Measurements from ENCODE around the gene GNB4. TPM values are rescaled to one million over a fixed set of nuclear protein-coding genes. Genes with fewer than 3 reads are reported as not detected.
A peak's percentile ranks its signal among the peaks of the same experiment; 100 is the strongest.

The GNB4 gene
- total RNA-seq (16.1 TPM), polyA plus RNA-seq (7.4 TPM)
- long read RNA-seq, donor 1, result 0 reads
- long read RNA-seq, donor 2, result 0 reads
- long read RNA-seq, donor 3, full-length matches to known transcripts, result 1 of 1 reads
- long read RNA-seq, donor 3, partial matches to known transcripts, result 0 of 1 reads
- long read RNA-seq, donor 3, other reads (novel, unspliced or antisense), result 0 of 1 reads
- long read RNA-seq, donor 4, result 0 reads
- long read RNA-seq, donor 5, full-length matches to known transcripts, result 9 of 9 reads
- long read RNA-seq, donor 5, partial matches to known transcripts, result 0 of 9 reads
- long read RNA-seq, donor 5, other reads (novel, unspliced or antisense), result 0 of 9 reads
- long read RNA-seq, donor 6, full-length matches to known transcripts, result 6 of 6 reads
- long read RNA-seq, donor 6, partial matches to known transcripts, result 0 of 6 reads
- long read RNA-seq, donor 6, other reads (novel, unspliced or antisense), result 0 of 6 reads
- long read RNA-seq, donor 7, full-length matches to known transcripts, result 3 of 3 reads
- long read RNA-seq, donor 7, partial matches to known transcripts, result 0 of 3 reads
- long read RNA-seq, donor 7, other reads (novel, unspliced or antisense), result 0 of 3 reads
- long read RNA-seq, donor 8, result 0 reads
- long read RNA-seq, donor 9, full-length matches to known transcripts, result 1 of 1 reads
- long read RNA-seq, donor 9, partial matches to known transcripts, result 0 of 1 reads
- long read RNA-seq, donor 9, other reads (novel, unspliced or antisense), result 0 of 1 reads
- long read RNA-seq, donor 10, full-length matches to known transcripts, result 5 of 5 reads
- long read RNA-seq, donor 10, partial matches to known transcripts, result 0 of 5 reads
- long read RNA-seq, donor 10, other reads (novel, unspliced or antisense), result 0 of 5 reads

GRCh38 chr3:179451265-179452175, at the start of gene GNB4:
Gene GNB4 (minus strand): TSS chr3:179451470. CDS start chr3:179426200, 25,270 bp downstream.
- Histone ChIP-seq H3K36me3 (ENCODE audit: control insufficient read depth in 2 of 2, insufficient read depth in 2 of 2, low read length in 1 of 2) (no peaks in the 10 kb centered on the region), H3K4me1 (ENCODE audit: control insufficient read depth in 2 of 2, insufficient read depth in 2 of 2, low read length in 2 of 2) (peaks cover 8 to 24% of the 10 kb centered on the region in 2 donors), H3K27me3 (ENCODE audit: control insufficient read depth in 2 of 2, insufficient read depth in 1 of 2, low read length in 1 of 2) (peaks cover 0 to 4% of the 10 kb centered on the region in 2 donors), H3K27ac (ENCODE audit: low read depth in 1 of 2, low read length in 1 of 2) (peak within 1 kb of the TSS; percentile 69 to 72), H3K4me3 (ENCODE audit: low read length in 2 of 2) (peak within 1 kb of the TSS; percentile 67 to 75), H3K9me3 (ENCODE audit: control insufficient read depth in 2 of 2, insufficient read depth in 1 of 2, low read length in 1 of 2) (no peaks in the 10 kb centered on the region)
- peak in 8 of 9 donors; percentile 53 to 82 (median 62) for DNase-seq (ENCODE audit: low read depth in 6 of 9, low spot score in 9 of 9)
- WGBS, result 4% methylated on average over 90 of the region's 90 CpGs

GRCh38 chr3:179495483-179495882, 44.2 kb upstream of the GNB4 start:
- H3K9me3 ChIP-seq (ENCODE audit: control insufficient read depth in 2 of 2, insufficient read depth in 1 of 2, low read length in 1 of 2), result peaks cover 0 to 23% of the 10 kb centered on the region in 2 donors

GRCh38 chr3:179493260-179493659, 42.0 kb upstream of the GNB4 start:
- no peak for DNase-seq (ENCODE audit: low read depth in 6 of 9, low spot score in 9 of 9)
- H3K9me3 ChIP-seq (ENCODE audit: control insufficient read depth in 2 of 2, insufficient read depth in 1 of 2, low read length in 1 of 2), result peaks cover 0 to 23% of the 10 kb centered on the region in 2 donors

More at GRCh38 chr3:179495483-179495882, 44.2 kb upstream of the GNB4 start:
- Histone ChIP-seq H3K27ac (ENCODE audit: low read depth in 1 of 2, low read length in 1 of 2) (no peak overlapping the region), H3K27me3 (ENCODE audit: control insufficient read depth in 2 of 2, insufficient read depth in 1 of 2, low read length in 1 of 2) (no peaks in the 10 kb centered on the region), H3K36me3 (ENCODE audit: control insufficient read depth in 2 of 2, insufficient read depth in 2 of 2, low read length in 1 of 2) (no peaks in the 10 kb centered on the region), H3K4me1 (ENCODE audit: control insufficient read depth in 2 of 2, insufficient read depth in 2 of 2, low read length in 2 of 2) (no peaks in the 10 kb centered on the region), H3K4me3 (ENCODE audit: low read length in 2 of 2) (no peak overlapping the region)
- DNase-seq (ENCODE audit: low read depth in 6 of 9, low spot score in 9 of 9), result no peak

GRCh38 chr3:179488213-179488612, 36.9 kb upstream of the GNB4 start:
- Histone ChIP-seq H3K27ac (ENCODE audit: low read depth in 1 of 2, low read length in 1 of 2) (no peak overlapping the region), H3K4me3 (ENCODE audit: low read length in 2 of 2) (no peak overlapping the region), H3K9me3 (ENCODE audit: control insufficient read depth in 2 of 2, insufficient read depth in 1 of 2, low read length in 1 of 2) (peaks cover 0 to 10% of the 10 kb centered on the region in 2 donors), H3K4me1 (ENCODE audit: control insufficient read depth in 2 of 2, insufficient read depth in 2 of 2, low read length in 2 of 2) (no peaks in the 10 kb centered on the region), H3K27me3 (ENCODE audit: control insufficient read depth in 2 of 2, insufficient read depth in 1 of 2, low read length in 1 of 2) (no peaks in the 10 kb centered on the region), H3K36me3 (ENCODE audit: control insufficient read depth in 2 of 2, insufficient read depth in 2 of 2, low read length in 1 of 2) (no peaks in the 10 kb centered on the region)
- DNase-seq (ENCODE audit: low read depth in 6 of 9, low spot score in 9 of 9), result no peak

More at GRCh38 chr3:179493260-179493659, 42.0 kb upstream of the GNB4 start:
- Histone ChIP-seq H3K4me3 (ENCODE audit: low read length in 2 of 2) (no peak overlapping the region), H3K4me1 (ENCODE audit: control insufficient read depth in 2 of 2, insufficient read depth in 2 of 2, low read length in 2 of 2) (no peaks in the 10 kb centered on the region), H3K27ac (ENCODE audit: low read depth in 1 of 2, low read length in 1 of 2) (no peak overlapping the region), H3K27me3 (ENCODE audit: control insufficient read depth in 2 of 2, insufficient read depth in 1 of 2, low read length in 1 of 2) (no peaks in the 10 kb centered on the region), H3K36me3 (ENCODE audit: control insufficient read depth in 2 of 2, insufficient read depth in 2 of 2, low read length in 1 of 2) (no peaks in the 10 kb centered on the region)

- H3K9me3 ChIP-seq (ENCODE audit: control insufficient read depth in 2 of 2, insufficient read depth in 1 of 2, low read length in 1 of 2), result no peaks in the 10 kb centered on the region
- H3K4me1 ChIP-seq (ENCODE audit: control insufficient read depth in 2 of 2, insufficient read depth in 2 of 2, low read length in 2 of 2), result no peaks in the 10 kb centered on the region
- H3K36me3 ChIP-seq (ENCODE audit: control insufficient read depth in 2 of 2, insufficient read depth in 2 of 2, low read length in 1 of 2), result no peaks in the 10 kb centered on the region
- over 99% methylated on average over 3 of the region's 3 CpGs for WGBS
- no peak overlapping the region for H3K27ac ChIP-seq (ENCODE audit: low read depth in 1 of 2, low read length in 1 of 2)
- H3K4me3 ChIP-seq (ENCODE audit: low read length in 2 of 2), result no peak overlapping the region
- no peak for DNase-seq (ENCODE audit: low read depth in 6 of 9, low spot score in 9 of 9)
- no peaks in the 10 kb centered on the region for H3K27me3 ChIP-seq (ENCODE audit: control insufficient read depth in 2 of 2, insufficient read depth in 1 of 2, low read length in 1 of 2)
These were observed 35.5 kb upstream of the GNB4 start for GRCh38 chr3:179486806-179487205.

GRCh38 chr3:179482857-179483256, 31.6 kb upstream of the GNB4 start:
- DNase-seq (ENCODE audit: low read depth in 6 of 9, low spot score in 9 of 9), result no peak
- no peak overlapping the region for H3K4me3 ChIP-seq (ENCODE audit: low read length in 2 of 2)
- H3K4me1 ChIP-seq (ENCODE audit: control insufficient read depth in 2 of 2, insufficient read depth in 2 of 2, low read length in 2 of 2), result no peaks in the 10 kb centered on the region
- H3K27me3 ChIP-seq (ENCODE audit: control insufficient read depth in 2 of 2, insufficient read depth in 1 of 2, low read length in 1 of 2), result no peaks in the 10 kb centered on the region
- 93% methylated on average over 3 of the region's 3 CpGs for WGBS
- no peaks in the 10 kb centered on the region for H3K36me3 ChIP-seq (ENCODE audit: control insufficient read depth in 2 of 2, insufficient read depth in 2 of 2, low read length in 1 of 2)
- no peaks in the 10 kb centered on the region for H3K9me3 ChIP-seq (ENCODE audit: control insufficient read depth in 2 of 2, insufficient read depth in 1 of 2, low read length in 1 of 2)
- H3K27ac ChIP-seq (ENCODE audit: low read depth in 1 of 2, low read length in 1 of 2), result no peak overlapping the region

- no peak overlapping the region for H3K4me3 ChIP-seq (ENCODE audit: low read length in 2 of 2)
- DNase-seq (ENCODE audit: low read depth in 6 of 9, low spot score in 9 of 9), result no peak
- H3K36me3 ChIP-seq (ENCODE audit: control insufficient read depth in 2 of 2, insufficient read depth in 2 of 2, low read length in 1 of 2), result no peaks in the 10 kb centered on the region
- no peak overlapping the region for H3K27ac ChIP-seq (ENCODE audit: low read depth in 1 of 2, low read length in 1 of 2)
- H3K9me3 ChIP-seq (ENCODE audit: control insufficient read depth in 2 of 2, insufficient read depth in 1 of 2, low read length in 1 of 2), result no peaks in the 10 kb centered on the region
- H3K4me1 ChIP-seq (ENCODE audit: control insufficient read depth in 2 of 2, insufficient read depth in 2 of 2, low read length in 2 of 2), result peaks cover 0 to 6% of the 10 kb centered on the region in 2 donors
- 96% methylated on average over 2 of the region's 2 CpGs for WGBS
- H3K27me3 ChIP-seq (ENCODE audit: control insufficient read depth in 2 of 2, insufficient read depth in 1 of 2, low read length in 1 of 2), result no peaks in the 10 kb centered on the region
These were observed 24.9 kb upstream of the GNB4 start for GRCh38 chr3:179476215-179476614.

- H3K27me3 ChIP-seq (ENCODE audit: control insufficient read depth in 2 of 2, insufficient read depth in 1 of 2, low read length in 1 of 2), result no peaks in the 10 kb centered on the region
- H3K9me3 ChIP-seq (ENCODE audit: control insufficient read depth in 2 of 2, insufficient read depth in 1 of 2, low read length in 1 of 2), result no peaks in the 10 kb centered on the region
- no peak for DNase-seq (ENCODE audit: low read depth in 6 of 9, low spot score in 9 of 9)
- no peaks in the 10 kb centered on the region for H3K36me3 ChIP-seq (ENCODE audit: control insufficient read depth in 2 of 2, insufficient read depth in 2 of 2, low read length in 1 of 2)
- no peak overlapping the region for H3K4me3 ChIP-seq (ENCODE audit: low read length in 2 of 2)
- H3K27ac ChIP-seq (ENCODE audit: low read depth in 1 of 2, low read length in 1 of 2), result no peak overlapping the region
- peaks cover 0 to 6% of the 10 kb centered on the region in 2 donors for H3K4me1 ChIP-seq (ENCODE audit: control insufficient read depth in 2 of 2, insufficient read depth in 2 of 2, low read length in 2 of 2)
These were observed 23.2 kb upstream of the GNB4 start for GRCh38 chr3:179474480-179474879.
